Upper lobe of left lung (tissue), 4 donors: ENCODE results near the gene ZNF554.

ENCODE experiments used
- EP300 ChIP-seq, 4 donors: sonication (generic); formaldehyde crosslinking; IDR thresholded peaks; one replicate each; pipeline ENCODE4 v1.5.1; 2017; ENCODE audit warnings: antibody characterized with exemption in 4 of 4, control low read depth in 2 of 4
- POLR2A ChIP-seq, 4 donors: fragments of 450-650 bp; IDR thresholded peaks; one replicate each; pipeline ENCODE4 v1.5.1; 2016 to 2017; ENCODE audit warnings: antibody characterized with exemption in 4 of 4, mild to moderate bottlenecking in 2 of 4
- TF ChIP-seq, protein P1 (sequence below), 6 experiments: fragments of 450-650 bp in 4 of 6; fragments of 200-600 bp in 2 of 6; sonication (generic) in 2 of 6; IDR thresholded peaks; one replicate each; pipeline ENCODE4 v1.5.1; 2016 to 2019; ENCODE audit warnings: antibody characterized with exemption in 6 of 6

DNA sequence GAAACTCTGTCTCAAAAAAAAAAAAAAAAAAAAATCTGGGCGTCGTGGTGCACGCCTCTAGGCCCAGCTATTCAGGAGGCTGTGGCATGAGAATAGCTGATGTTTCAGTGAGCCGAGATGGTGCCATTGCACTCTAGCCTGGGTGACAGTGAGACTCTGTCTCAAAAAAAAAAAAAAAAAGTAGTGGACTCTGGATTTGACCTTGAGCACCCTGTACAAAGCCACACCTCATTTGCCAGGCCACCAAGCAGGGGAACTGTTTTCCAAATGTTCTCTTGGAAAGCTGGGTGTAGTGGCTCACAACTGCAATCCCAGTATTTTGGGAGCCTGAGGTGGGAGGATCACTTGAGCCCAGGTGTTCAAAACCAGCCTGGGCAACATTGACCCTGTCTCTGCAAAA, 17.8 kb downstream of the ZNF554 start:
- TF ChIP-seq, protein P1, sequence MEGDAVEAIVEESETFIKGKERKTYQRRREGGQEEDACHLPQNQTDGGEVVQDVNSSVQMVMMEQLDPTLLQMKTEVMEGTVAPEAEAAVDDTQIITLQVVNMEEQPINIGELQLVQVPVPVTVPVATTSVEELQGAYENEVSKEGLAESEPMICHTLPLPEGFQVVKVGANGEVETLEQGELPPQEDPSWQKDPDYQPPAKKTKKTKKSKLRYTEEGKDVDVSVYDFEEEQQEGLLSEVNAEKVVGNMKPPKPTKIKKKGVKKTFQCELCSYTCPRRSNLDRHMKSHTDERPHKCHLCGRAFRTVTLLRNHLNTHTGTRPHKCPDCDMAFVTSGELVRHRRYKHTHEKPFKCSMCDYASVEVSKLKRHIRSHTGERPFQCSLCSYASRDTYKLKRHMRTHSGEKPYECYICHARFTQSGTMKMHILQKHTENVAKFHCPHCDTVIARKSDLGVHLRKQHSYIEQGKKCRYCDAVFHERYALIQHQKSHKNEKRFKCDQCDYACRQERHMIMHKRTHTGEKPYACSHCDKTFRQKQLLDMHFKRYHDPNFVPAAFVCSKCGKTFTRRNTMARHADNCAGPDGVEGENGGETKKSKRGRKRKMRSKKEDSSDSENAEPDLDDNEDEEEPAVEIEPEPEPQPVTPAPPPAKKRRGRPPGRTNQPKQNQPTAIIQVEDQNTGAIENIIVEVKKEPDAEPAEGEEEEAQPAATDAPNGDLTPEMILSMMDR (IDR thresholded peaks at IDR 0.05): no peak
- TF ChIP-seq EP300 (IDR thresholded peaks at IDR 0.05): no peak
- no peak for TF ChIP-seq POLR2A (IDR thresholded peaks at IDR 0.05)
